CD4-positive, alpha-beta T cell treated with Interleukin-17A for 4 hours (primary cell): ENCODE measurements around the gene RAB27A.

Source experiments
- DNase-seq: peaks from one replicate; pipeline ENCODE4 v3.0.0-alpha.2; 2020; ENCODE audit warnings: mixed read lengths

RAB27A gene

DNA sequence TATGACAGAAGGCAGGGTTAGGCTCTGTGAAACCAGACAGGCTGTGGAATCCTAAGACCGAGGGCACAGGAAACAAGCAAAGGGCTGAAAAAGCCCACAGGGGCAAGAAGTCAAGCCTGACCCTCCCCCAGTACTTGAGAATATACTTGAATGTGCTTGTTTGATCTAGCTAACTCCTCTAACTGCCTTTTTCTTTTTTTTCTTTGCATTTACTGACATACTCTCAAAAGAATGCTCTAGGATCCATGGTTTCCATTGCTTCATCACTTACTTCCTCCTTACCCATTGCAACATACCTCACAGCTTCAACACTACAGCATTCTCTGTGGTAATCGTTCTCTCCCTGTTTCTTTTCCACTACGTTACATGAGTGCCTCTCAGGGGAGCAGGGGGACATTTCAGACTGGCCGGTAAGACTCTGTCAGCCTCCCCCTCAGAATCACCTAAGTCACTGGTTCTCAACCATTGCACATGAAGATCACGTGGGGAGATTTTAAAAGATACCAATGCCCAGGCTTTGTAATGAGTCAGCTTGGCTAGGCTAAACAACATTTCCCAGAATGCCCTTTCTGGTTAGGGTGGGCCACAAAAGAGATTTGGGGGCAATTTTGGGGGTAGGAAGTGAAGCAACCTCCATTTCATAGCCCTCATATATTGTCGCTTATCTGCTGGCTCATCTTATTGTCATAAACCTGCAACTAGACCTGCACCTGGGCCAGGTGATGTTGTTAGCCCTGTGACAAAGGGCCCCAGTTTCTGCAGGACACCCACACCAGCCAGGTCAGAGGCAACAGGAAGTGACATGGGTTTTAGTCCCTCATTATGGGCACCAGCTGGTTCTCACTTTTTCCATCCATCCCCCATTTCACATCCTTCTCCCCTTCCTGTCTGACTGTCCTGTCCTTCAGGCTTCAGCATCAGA, 68.3 kb downstream of the RAB27A start:
- DNase-seq, result no peak

DNA sequence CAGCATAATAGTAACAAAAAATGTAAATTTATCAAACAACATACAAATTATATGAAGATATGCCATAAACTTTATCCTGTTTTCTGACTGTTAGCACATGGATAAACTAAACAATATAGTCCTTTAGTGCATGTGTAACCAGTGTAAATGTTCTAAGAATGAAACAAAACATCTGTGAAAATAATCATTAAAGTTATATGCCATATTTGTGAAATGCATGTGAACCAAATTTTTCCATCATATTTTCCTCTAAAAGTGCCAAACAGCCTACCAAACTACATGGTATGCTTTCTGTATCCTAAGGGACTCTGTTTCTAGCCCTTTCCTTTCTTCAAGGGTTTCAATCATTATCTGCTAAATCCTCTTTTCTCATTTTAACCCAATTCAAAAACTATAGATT, 69.0 kb downstream of the RAB27A start:
- DNase-seq, result no peak

DNA sequence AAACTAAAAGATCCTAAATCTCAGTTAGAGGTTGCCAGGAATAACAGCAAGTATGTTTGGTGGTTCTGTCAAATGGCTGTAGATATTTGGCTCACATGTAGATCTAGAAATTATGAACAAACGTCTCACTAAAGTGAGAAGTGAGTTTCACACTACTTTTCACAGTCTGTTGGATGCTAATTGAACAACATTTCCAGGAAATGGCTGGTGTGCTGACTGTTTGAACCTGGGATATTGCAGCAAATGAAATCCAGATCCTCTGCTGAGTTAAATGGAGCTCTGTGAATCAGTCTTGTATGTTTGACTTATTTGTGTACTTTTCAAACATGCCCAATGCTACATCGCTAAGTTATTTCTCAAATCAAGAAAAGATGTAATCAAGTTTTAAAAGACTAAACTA, 71.6 kb downstream of the RAB27A start:
- DNase-seq, result no peak

- DNase-seq, result no peak
Observed at GRCh38 chr15:55204464-55204863, 85.1 kb downstream of the RAB27A start.

- DNase-seq, result no peak
Observed at GRCh38 chr15:55202206-55202605, 87.4 kb downstream of the RAB27A start.

DNA sequence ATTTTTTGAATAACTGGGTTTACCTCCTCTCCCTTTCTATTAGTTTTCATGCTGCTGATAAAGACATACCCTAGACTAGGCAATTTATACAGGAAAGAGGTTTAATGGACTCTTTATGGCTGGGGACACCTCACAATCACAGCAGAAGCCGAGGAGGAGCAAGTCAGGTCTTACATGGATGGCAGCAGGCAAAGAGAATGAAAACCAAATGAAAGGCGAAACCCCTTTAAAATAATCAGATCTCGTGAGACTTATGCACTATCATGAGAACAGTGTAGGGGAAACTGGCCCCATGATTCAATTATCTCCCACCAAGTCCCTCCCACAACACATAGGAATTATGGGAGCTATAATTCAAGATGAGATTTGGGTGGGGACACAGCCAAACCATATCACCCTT, 90.9 kb downstream of the RAB27A start:
- DNase-seq, result no peak

- no peak for DNase-seq
Observed at GRCh38 chr15:55197719-55198118, 91.9 kb downstream of the RAB27A start.

DNA sequence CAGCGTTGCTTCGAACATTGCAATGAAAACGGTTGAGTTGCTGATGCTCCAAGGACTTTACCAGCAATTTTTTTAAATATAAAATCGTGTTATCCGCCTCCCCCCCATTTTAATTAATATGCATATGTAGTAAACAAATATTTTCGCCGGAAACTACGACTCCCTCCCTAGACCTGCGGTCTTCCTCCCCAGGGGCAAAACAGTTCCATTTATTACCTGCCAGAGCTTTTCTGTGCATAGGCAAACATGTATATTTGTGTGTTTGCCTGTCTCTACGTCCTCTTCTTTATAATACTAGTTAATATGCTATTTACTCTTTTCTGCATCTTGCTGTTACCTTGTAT, 92.3 kb downstream of the RAB27A start:
- DNase-seq, result no peak

- DNase-seq, result peak; percentile 96
Observed at GRCh38 chr15:55196458-55197361, 92.9 kb downstream of the RAB27A start, which contains the start of gene RSL24D1. Gene RSL24D1 (minus strand): TSS chr15:55196941. CDS start chr15:55196890, 51 bp downstream.

DNA sequence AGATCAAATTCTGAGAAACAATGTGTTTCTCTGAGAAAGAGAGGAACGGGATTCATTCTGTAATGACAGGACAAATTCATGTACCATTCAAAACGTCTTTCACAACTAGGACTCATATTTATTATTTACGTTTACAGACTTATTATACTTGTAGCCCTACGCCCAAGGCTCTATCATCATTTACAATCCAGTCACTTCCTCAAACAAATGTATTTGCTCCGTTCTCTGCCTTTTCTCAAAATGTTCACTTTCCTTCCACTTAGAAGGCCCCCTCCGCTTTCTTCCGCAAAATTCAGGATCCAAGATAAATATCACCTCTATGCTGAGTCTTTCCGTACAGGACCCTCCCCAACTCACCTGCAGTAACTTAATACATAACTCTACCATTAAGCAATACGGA, 93.6 kb downstream of the RAB27A start:
- DNase-seq, result no peak

- no peak for DNase-seq
Observed at GRCh38 chr15:55194256-55194655, 95.4 kb downstream of the RAB27A start.

- DNase-seq, result no peak
Observed at GRCh38 chr15:55186331-55186730, 103.3 kb downstream of the RAB27A start.

DNA sequence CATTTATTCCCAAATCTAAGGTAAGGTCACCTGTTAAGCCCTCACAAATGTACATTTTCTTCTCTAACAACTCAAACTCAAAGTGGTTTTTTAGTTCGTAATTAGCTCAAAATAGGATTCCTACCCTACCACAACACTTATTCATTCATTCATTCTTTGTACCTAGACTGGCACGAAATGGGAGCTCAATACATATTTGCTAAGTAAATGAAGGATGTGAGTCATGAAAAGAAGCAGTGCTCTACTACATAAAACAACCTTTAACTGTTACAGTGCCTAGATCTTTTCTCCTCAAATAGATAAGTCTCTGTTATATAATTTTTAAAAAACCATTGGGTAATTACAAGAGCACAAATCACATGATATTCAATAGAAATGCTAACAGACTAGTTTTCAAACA, 105.9 kb downstream of the RAB27A start:
- DNase-seq, result no peak

DNA sequence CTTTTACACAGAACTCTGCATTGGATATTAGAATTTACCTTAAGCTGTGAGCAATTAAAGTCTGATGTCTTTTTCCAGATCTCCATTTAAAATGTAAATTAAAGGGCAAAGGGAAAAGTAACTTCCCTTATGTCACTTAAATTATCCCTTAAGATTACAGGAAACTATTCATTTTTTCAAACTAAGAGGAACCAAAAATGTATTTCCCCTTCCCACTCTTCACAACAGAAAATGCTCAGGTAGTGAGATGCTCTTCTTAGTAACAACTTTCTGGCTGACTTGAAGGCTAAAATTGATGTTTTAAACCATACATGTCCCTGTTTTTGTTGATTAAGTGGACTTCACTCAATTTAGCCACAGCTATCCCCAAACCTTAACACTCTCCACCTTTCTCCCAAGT, 110.5 kb downstream of the RAB27A start:
- DNase-seq, result no peak

DNA sequence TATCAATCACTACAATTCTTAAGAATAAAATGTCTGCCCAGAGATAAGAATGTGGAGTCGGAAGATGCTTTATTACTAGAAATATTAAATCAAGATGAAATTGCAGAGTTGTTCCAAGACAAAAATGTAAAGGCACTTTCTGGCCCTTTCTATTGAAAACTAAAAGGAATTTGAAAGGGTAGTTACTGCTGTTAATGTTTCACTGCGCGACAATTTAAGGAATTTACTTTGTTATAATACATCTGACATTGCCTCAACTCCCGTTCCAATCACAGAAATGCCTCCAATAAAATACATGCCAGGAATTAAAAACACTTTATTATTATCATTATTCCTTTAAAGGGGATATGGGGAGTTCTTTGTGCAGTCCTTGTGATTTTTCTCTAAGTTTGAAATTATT, 119.3 kb downstream of the RAB27A start:
- DNase-seq, result no peak

GRCh38 chr15:55168350-55168974, 121.2 kb downstream of the RAB27A start:
- DNase-seq, result peak; percentile 64

- DNase-seq, result no peak
Observed at GRCh38 chr15:55164284-55164683, 125.3 kb downstream of the RAB27A start.
